Activated T-cell treated with anti-CD3 and anti-CD28 coated beads, Interleukin-2, amount 50 U/mL, for 24 hours (primary cell): ENCODE results near the gene PLEKHA5.
"Not testable (repeated sequence)": the region's sequence is repeated elsewhere in the genome, so short reads cannot be mapped to it uniquely, and the experiment has no call there.

Experiments
- DNase-seq: peaks from one replicate; pipeline ENCODE4 v3.0.0-alpha.2; 2020
- H3K27ac Mint-ChIP-seq: 2 replicates; pipeline ENCODE4 v1.8.0; 2020; ENCODE audit warnings: mild to moderate bottlenecking, mixed read lengths
- H3K27me3 Mint-ChIP-seq: 2 replicates; pipeline ENCODE4 v1.8.0; 2020; ENCODE audit warnings: mixed read lengths
- H3K36me3 Mint-ChIP-seq: 2 replicates; pipeline ENCODE4 v1.8.0; 2020; ENCODE audit warnings: low read depth, mixed read lengths
- H3K4me1 Mint-ChIP-seq: 2 replicates; pipeline ENCODE4 v1.8.0; 2020; ENCODE audit warnings: low read depth, mixed read lengths
- H3K4me3 Mint-ChIP-seq: 2 replicates; pipeline ENCODE4 v1.8.0; 2020; ENCODE audit warnings: mild to moderate bottlenecking, moderate library complexity, mixed read lengths
- H3K9me3 Mint-ChIP-seq: 2 replicates; pipeline ENCODE4 v1.8.0; 2020; ENCODE audit warnings: mixed read lengths

The PLEKHA5 gene

DNA sequence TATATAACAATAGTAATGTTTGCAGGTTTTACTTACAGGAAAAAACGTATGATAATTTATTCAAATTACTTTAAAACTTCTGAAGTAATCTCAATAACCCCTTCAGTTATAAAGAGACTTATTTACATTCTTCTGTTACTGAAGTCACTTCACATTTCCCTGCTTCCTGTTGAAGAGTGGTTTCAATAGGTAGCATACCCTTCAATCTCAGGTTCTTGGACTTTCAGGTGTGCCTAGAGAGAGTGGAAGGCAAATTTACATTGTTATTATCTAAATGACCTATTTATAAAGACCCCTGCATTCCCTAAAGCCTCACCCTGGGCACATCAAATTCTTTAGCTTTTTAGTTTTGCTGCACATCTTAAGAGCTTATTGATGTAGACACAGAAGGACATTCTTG, 172.2 kb downstream of the PLEKHA5 start:
- no peaks in the 10 kb centered on the region for H3K36me3 Mint-ChIP-seq
- DNase-seq, result no peak
- no peak overlapping the region for H3K4me3 Mint-ChIP-seq
- no peaks in the 10 kb centered on the region for H3K9me3 Mint-ChIP-seq
- H3K27ac Mint-ChIP-seq, result no peak overlapping the region
- H3K4me1 Mint-ChIP-seq, result no peaks in the 10 kb centered on the region
- no peaks in the 10 kb centered on the region for H3K27me3 Mint-ChIP-seq

DNA sequence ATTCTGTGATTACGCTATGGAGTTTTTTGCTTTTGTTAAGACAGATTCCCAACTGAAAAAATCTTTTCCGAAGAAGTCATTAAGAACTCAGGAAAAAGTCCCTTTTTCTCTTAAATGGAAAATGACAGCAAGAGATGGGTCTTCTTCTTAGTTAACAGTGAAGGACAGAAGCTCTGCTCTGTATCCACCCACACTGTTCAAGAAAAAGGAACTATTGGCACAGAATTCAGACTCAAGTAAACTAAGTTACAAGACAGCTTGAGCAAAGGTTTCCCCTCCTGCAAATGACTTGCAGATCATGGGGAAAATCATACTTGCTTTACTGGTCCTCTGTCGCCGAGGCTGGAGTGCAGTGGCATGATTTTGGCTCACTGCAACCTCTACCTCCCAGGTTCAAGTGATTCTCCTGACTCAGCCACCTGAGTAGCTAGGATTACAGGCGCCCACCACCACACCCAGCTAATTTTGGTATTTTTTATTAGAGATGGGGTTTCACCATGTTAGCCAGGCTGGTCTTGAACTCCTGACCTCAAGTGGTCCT, 172.6 kb downstream of the PLEKHA5 start:
- Mint-ChIP-seq H3K36me3 (no peaks in the 10 kb centered on the region), H3K9me3 (no peaks in the 10 kb centered on the region), H3K4me3 (no peak overlapping the region), H3K4me1 (no peaks in the 10 kb centered on the region), H3K27ac (no peak overlapping the region), H3K27me3 (no peaks in the 10 kb centered on the region)
- DNase-seq, result no peak

DNA sequence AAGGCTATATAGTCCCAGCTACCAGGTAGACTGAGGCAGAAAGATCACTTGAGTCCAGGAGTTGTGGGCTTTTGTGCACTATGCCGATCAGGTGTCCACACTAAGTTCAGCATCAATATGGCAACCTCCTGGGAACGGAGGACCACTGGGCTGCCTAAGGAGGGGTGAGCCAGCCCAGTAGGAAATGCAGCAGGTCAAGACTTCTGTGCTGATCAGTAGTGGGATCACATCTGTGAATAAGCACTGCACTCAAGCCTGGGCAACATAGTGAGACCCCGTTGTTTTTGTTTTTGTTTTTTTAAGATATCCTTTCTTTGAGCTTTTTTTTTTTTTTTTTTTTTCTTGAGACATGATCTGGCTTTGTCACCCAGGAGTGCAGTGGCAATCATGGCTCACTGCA, 174.0 kb downstream of the PLEKHA5 start:
- Mint-ChIP-seq H3K36me3 (no peaks in the 10 kb centered on the region), H3K4me1 (no peaks in the 10 kb centered on the region), H3K27me3 (no peaks in the 10 kb centered on the region), H3K27ac (no peak overlapping the region), H3K4me3 (no peak overlapping the region), H3K9me3 (no peaks in the 10 kb centered on the region)
- no peak for DNase-seq

DNA sequence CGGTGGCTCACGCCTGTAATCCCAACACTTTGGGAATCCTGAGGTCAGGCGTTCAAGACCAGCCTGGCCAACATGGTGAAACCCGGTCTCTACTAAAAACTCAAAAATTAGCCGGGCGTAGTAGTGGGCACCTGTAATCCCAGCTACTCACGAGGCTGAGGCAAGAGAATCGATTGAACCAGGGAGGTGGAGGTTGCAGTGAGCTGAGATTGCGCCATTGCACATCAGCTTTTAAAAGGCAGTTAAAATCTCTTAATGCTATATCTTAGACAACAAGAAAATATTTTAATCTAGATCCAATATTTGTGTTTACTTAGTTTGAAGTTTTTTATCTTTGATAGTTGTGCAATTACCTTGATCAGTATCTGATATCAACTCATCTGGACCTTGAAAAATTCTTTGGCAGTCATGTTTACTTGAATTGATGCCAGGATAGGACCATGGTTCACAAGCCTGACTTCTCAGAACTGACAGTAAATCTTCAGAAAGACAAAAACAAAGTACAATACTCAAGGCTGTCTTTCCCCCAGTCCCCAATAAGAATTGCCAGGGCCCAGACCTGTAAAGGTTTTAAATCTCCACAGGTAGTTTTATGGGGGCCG, 174.7 kb downstream of the PLEKHA5 start:
- no peaks in the 10 kb centered on the region for H3K9me3 Mint-ChIP-seq
- H3K4me1 Mint-ChIP-seq, result no peaks in the 10 kb centered on the region
- no peak for DNase-seq
- H3K36me3 Mint-ChIP-seq, result no peaks in the 10 kb centered on the region
- H3K4me3 Mint-ChIP-seq, result no peak overlapping the region
- no peak overlapping the region for H3K27ac Mint-ChIP-seq
- H3K27me3 Mint-ChIP-seq, result no peaks in the 10 kb centered on the region

DNA sequence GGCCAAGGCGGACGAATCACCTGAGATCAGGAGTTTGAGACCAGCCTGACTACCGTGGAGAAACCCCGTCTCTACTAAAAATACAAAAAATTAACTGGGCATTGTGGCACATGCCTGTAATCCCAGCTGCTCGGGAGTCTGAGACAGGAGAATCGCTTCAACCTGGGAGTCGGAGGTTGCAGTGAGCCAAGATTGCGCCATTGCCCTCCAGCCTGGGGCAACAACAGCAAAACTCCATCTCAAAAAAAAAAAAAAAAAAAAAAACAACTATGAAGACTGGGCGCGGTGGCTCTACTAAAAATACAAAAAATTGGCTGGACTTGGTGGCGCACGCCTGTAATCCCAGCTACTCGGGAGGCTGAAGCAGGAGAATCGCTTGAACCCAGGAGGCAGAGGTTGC, 176.1 kb downstream of the PLEKHA5 start:
- not testable (repeated sequence) for H3K4me1 Mint-ChIP-seq, H3K9me3 Mint-ChIP-seq, H3K4me3 Mint-ChIP-seq, H3K27me3 Mint-ChIP-seq, DNase-seq, H3K36me3 Mint-ChIP-seq, H3K27ac Mint-ChIP-seq

DNA sequence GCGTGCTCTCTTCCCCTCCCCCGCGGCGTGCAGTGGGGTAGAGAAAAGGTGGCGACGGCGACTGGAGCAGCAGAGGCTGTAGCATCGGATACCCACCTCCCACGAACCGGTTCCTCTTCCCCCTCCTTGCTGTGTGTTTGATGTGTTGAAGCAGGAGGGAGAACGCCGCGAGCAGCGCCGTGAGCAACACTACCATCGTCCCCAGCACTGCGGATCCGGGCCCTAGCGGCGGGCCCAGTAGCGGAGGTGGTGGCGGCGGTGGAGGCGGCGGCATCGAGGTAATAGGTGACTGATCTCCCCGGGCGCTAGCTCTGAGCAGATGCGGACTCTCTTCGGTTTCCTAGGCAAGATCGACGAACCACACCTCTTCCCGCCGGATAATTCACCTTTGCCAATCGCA, 176.8 kb downstream of the PLEKHA5 start:
- Mint-ChIP-seq H3K27ac (no peak overlapping the region), H3K9me3 (no peaks in the 10 kb centered on the region), H3K36me3 (no peaks in the 10 kb centered on the region), H3K4me1 (no peaks in the 10 kb centered on the region), H3K4me3 (no peak overlapping the region), H3K27me3 (no peaks in the 10 kb centered on the region)
- no peak for DNase-seq

DNA sequence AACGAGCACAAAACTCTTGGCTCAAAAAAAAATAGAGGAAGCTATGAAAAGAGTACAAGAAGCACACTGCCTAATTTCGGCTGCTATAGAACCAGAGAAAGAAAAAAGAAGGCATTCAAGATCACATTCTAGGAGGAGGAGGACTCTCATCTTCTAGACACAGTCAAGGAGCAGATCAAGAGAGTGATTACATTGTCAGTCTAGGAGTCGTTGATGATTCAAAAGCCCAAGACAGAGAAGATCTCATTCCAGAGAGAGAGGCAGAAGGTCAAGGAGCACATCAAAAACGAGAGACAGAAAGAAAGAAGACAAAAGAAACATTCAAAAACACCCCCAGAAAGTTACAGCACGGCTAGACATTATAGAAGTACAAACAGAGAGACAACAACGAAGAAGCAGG, 177.9 kb downstream of the PLEKHA5 start:
- Mint-ChIP-seq H3K4me1 (peaks cover 4% of the 10 kb centered on the region), H3K4me3 (no peak overlapping the region), H3K27me3 (no peaks in the 10 kb centered on the region), H3K9me3 (no peaks in the 10 kb centered on the region), H3K36me3 (no peaks in the 10 kb centered on the region), H3K27ac (no peak overlapping the region)
- DNase-seq, result no peak

DNA sequence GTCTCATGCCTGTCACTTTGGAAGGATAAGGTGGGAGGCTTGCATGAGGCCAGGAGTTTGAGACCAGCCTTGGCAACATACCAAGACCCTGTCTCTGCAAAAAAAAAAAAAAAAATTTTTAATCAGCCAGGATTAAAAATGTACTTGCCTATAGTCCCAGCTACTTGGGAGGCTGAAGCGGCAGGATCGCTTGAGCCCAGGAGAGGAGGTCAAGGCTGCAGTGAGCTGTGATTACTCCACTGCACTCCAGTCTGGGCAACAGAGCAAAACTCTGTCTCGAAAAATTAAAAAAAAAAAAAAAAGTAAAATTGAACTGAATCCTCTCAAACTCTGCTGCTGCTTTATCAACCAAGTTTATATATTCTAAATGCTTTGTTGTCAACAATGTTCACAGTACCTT, 181.6 kb downstream of the PLEKHA5 start:
- H3K4me1 Mint-ChIP-seq, result peaks cover 11% of the 10 kb centered on the region
- no peaks in the 10 kb centered on the region for H3K36me3 Mint-ChIP-seq
- H3K27me3 Mint-ChIP-seq, result no peaks in the 10 kb centered on the region
- H3K4me3 Mint-ChIP-seq, result no peak overlapping the region
- DNase-seq, result no peak
- H3K27ac Mint-ChIP-seq, result no peak overlapping the region
- no peaks in the 10 kb centered on the region for H3K9me3 Mint-ChIP-seq

DNA sequence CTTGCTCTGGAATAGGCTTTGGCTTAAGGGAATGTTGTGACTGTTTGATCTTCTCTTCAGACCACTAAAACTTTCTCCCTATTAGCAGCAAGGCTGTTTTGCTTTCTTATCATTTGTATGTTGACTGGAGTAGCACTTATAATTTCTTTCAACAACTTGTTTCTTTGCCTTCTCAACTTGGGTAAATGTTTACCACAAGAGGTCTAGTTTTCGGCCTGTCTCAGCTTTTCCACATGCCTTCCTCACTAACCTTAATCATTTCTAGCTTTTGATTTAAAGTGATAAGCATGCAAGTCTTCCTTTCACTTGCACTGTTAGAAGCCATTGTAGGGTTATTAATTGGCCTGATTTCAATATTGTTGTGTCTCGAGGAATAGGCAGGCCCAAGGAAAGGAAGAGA, 183.1 kb downstream of the PLEKHA5 start:
- no peaks in the 10 kb centered on the region for H3K36me3 Mint-ChIP-seq
- no peaks in the 10 kb centered on the region for H3K27me3 Mint-ChIP-seq
- no peak for DNase-seq
- H3K27ac Mint-ChIP-seq, result no peak overlapping the region
- H3K4me3 Mint-ChIP-seq, result no peak overlapping the region
- H3K4me1 Mint-ChIP-seq, result peaks cover 11% of the 10 kb centered on the region
- no peaks in the 10 kb centered on the region for H3K9me3 Mint-ChIP-seq

DNA sequence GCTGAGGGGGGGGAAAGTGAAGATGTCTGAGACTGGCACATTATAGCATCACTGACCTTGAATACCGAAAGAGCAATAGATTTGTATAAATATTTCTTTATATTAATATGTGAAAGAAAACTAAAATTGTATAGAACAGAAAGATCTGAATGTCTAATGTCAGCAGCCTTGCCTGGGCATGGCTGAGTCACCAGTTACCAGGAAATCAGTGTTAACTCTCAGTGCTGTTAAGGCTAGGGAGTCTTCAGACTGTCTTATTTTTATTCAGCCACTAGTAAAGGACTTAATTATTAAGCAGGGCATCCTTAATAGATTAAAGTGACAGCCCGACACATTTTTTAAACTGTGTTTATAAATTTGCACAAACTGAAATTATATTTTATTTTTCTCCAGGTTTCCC, 186.9 kb downstream of the PLEKHA5 start:
- DNase-seq, result no peak
- Mint-ChIP-seq H3K27ac (no peak overlapping the region), H3K9me3 (no peaks in the 10 kb centered on the region), H3K27me3 (no peaks in the 10 kb centered on the region), H3K4me3 (no peak overlapping the region), H3K36me3 (no peaks in the 10 kb centered on the region), H3K4me1 (peaks cover 11% of the 10 kb centered on the region)

DNA sequence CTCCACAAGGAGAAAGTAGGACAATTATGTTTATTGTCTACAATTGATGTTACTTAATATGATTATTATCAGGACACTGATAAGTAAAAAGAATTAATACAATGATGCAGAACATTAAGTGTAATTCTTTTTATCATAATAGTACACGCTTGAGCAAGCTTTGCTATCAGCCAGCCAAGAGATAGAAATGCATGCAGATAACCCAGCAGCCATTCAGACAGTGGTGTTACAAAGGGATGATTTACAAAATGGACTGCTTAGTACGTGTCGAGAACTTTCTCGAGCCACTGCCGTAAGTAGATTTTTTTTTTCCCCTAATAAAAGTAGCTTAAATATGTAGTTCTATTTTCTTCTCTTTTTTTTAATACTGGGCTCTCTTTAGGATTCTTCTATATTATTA, 192.8 kb downstream of the PLEKHA5 start:
- no peaks in the 10 kb centered on the region for H3K27me3 Mint-ChIP-seq
- H3K4me1 Mint-ChIP-seq, result no peaks in the 10 kb centered on the region
- no peak overlapping the region for H3K27ac Mint-ChIP-seq
- H3K36me3 Mint-ChIP-seq, result no peaks in the 10 kb centered on the region
- H3K4me3 Mint-ChIP-seq, result no peak overlapping the region
- DNase-seq, result no peak
- peaks cover 2% of the 10 kb centered on the region for H3K9me3 Mint-ChIP-seq

DNA sequence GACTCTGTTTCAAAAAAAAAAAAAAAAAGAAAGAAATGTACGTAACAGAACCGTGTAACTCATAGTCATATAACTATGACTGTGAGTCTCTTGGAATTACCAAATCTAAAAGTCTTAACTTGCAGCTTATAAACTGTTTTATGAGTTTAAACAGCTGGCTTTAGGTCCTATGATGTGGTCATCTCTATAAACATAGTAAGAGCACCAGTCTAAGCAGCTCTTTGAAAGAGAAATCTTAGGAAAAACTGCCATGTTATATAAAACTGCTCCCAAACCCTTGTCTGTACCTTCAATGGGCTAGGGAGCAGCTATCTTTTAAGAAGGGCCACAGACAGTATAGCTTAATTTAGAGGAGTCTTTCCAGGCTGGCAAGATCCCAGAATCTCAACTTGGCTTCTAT, 194.3 kb downstream of the PLEKHA5 start:
- no peak overlapping the region for H3K4me3 Mint-ChIP-seq
- H3K27me3 Mint-ChIP-seq, result no peaks in the 10 kb centered on the region
- no peak for DNase-seq
- no peaks in the 10 kb centered on the region for H3K4me1 Mint-ChIP-seq
- no peaks in the 10 kb centered on the region for H3K36me3 Mint-ChIP-seq
- H3K27ac Mint-ChIP-seq, result no peak overlapping the region
- peaks cover 8% of the 10 kb centered on the region for H3K9me3 Mint-ChIP-seq

DNA sequence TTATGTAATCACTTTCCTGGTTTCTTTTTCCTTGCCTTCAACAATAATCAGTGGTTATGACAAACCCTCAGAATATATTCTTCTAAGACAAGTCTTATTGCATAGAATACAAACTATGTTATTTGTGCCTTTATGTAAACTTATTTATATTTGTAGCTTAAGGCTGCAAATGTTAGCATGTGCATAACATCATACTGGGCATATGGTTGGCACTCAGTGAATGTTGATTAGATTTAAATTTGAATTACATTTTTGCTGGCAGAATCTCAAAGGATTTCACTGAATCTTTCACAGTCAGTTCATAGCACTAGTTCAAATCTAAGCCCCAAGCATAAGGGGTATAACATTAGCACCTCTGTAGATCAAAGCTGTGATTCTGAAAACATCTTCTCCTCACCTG, 196.6 kb downstream of the PLEKHA5 start:
- DNase-seq, result no peak
- H3K9me3 Mint-ChIP-seq, result peaks cover 8% of the 10 kb centered on the region
- H3K36me3 Mint-ChIP-seq, result no peaks in the 10 kb centered on the region
- no peak overlapping the region for H3K4me3 Mint-ChIP-seq
- no peak overlapping the region for H3K27ac Mint-ChIP-seq
- H3K27me3 Mint-ChIP-seq, result no peaks in the 10 kb centered on the region
- no peaks in the 10 kb centered on the region for H3K4me1 Mint-ChIP-seq

DNA sequence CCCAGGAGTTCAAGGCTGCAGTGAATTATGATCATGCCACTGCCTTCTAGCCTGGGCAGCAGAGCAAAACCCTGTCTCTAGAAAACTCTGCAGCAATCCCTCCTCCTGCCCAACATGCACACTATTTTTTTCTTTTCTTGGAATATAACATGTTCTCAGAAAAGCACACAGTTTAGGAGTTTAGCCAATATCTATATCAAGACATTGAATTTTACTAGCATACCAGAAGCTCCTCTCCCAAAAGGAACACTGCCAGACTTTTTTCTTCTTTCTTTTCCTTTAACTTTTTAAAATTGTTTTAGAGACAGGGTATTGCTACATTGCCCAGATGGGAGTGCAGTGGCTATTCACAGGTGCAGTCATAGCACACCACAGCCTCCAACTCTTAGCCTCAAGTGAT, 202.7 kb downstream of the PLEKHA5 start:
- Mint-ChIP-seq H3K36me3 (no peaks in the 10 kb centered on the region), H3K27me3 (no peaks in the 10 kb centered on the region), H3K27ac (no peak overlapping the region), H3K4me3 (no peak overlapping the region), H3K9me3 (peaks cover 6% of the 10 kb centered on the region), H3K4me1 (no peaks in the 10 kb centered on the region)
- DNase-seq, result no peak

DNA sequence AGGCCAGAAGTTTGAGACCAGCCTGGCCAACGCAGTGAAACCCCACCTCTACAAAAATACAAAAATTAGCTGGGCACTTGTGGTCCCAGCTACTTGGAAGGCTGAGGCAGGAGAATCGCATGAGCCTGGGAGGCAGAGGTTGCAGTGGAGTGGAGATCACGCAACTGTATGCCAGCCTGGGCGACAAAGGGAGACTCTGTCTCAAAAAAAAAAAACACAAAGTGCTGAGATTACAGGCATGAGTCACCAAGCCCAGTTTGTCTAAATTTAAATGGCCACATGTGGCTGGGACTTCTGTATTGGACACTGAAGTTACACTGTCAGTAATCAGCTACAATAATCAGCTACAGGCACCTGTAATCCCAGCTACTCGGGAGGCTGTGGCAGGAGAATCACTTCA, 208.9 kb downstream of the PLEKHA5 start:
- no peak overlapping the region for H3K27ac Mint-ChIP-seq
- no peaks in the 10 kb centered on the region for H3K27me3 Mint-ChIP-seq
- H3K4me3 Mint-ChIP-seq, result no peak overlapping the region
- peaks cover 5% of the 10 kb centered on the region for H3K9me3 Mint-ChIP-seq
- no peaks in the 10 kb centered on the region for H3K4me1 Mint-ChIP-seq
- H3K36me3 Mint-ChIP-seq, result peaks cover 4% of the 10 kb centered on the region
- DNase-seq, result no peak

DNA sequence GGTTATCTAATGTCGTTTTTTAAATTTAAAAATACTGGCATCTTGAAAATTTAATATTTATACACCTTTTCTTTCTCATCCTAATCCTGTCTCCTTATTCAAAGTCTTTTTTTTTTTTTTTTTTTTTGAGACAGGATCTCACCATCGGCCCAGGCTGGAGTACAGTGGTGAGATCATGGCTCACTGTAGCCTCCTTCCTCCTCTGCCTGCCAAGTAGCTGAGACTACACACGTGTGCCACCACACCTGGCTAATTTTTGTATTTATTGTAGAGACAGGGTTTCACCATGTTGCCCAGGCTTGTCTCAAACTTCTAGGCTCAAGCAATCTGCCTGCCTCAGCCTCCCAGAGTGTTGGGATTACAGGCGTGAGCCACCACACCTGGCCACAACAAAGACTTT, 221.3 kb downstream of the PLEKHA5 start:
- H3K27ac Mint-ChIP-seq, H3K4me1 Mint-ChIP-seq, H3K4me3 Mint-ChIP-seq, H3K27me3 Mint-ChIP-seq, H3K9me3 Mint-ChIP-seq, DNase-seq: not testable (repeated sequence)
- H3K36me3 Mint-ChIP-seq, result peaks cover 13% of the 10 kb centered on the region
